GM21723 (cell line): Measurements from ENCODE around the gene OR2V2.
A peak's percentile ranks its signal among the peaks of the same experiment; 100 is the strongest.
"Not testable (repeated sequence)": the region's sequence is repeated elsewhere in the genome, so short reads cannot be mapped to it uniquely, and the experiment has no call there.

ENCODE experiments used
- ATAC-seq: cut with Tn5 transposase; IDR thresholded peaks from one replicate; pipeline ENCODE4 v1.9.1; 2021; ENCODE audit warnings: mild to moderate bottlenecking, moderate library complexity; ENCODE audit not compliant: unreplicated experiment

The OR2V2 gene

GRCh38 chr5:181168595-181169118 lies 21.3 kb downstream of the OR2V2 start:
- no peak for ATAC-seq

- ATAC-seq, result peak; percentile 39
Measured at GRCh38 chr5:181169459-181170236, 22.3 kb downstream of the OR2V2 start.

GRCh38 chr5:181170237-181170825 lies 22.9 kb downstream of the OR2V2 start:
- no peak for ATAC-seq

GRCh38 chr5:181170996-181171395 lies 23.6 kb downstream of the OR2V2 start:
- ATAC-seq, result no peak

- no peak for ATAC-seq
Measured at GRCh38 chr5:181171782-181172181, 24.4 kb downstream of the OR2V2 start.

- peak; percentile 35 for ATAC-seq
Measured at GRCh38 chr5:181173027-181173419, 25.6 kb downstream of the OR2V2 start.

- ATAC-seq, result peak; percentile 54
Measured at GRCh38 chr5:181173420-181174342, 26.3 kb downstream of the OR2V2 start.

GRCh38 chr5:181176254-181176952 lies 29.0 kb downstream of the OR2V2 start:
- ATAC-seq, result no peak

GRCh38 chr5:181177559-181177958 lies 30.2 kb downstream of the OR2V2 start:
- ATAC-seq, result not testable (repeated sequence)

GRCh38 chr5:181181650-181182565 lies 34.5 kb downstream of the OR2V2 start:
- ATAC-seq, result peak; percentile 53

GRCh38 chr5:181182651-181183050 lies 35.3 kb downstream of the OR2V2 start:
- no peak for ATAC-seq

- no peak for ATAC-seq
Measured at GRCh38 chr5:181184845-181185216, 37.4 kb downstream of the OR2V2 start.

- ATAC-seq, result no peak
Measured at GRCh38 chr5:181185560-181185959, 38.2 kb downstream of the OR2V2 start.

- no peak for ATAC-seq
Measured at GRCh38 chr5:181186022-181186421, 38.6 kb downstream of the OR2V2 start.

- no peak for ATAC-seq
Measured at GRCh38 chr5:181186986-181187499, 39.7 kb downstream of the OR2V2 start.

- no peak for ATAC-seq
Measured at GRCh38 chr5:181187500-181188213, 40.3 kb downstream of the OR2V2 start.

- ATAC-seq, result no peak
Measured at GRCh38 chr5:181188700-181189362, 41.4 kb downstream of the OR2V2 start.

- no peak for ATAC-seq
Measured at GRCh38 chr5:181189363-181189961, 42.1 kb downstream of the OR2V2 start.
